ENCODE measurements around the gene SLC44A4.

SLC44A4 gene

GRCh38 chr6:31889331-31889972 is 10.7 kb upstream of the SLC44A4 start:
- H3K4me1 ChIP-seq (ENCODE audit: control insufficient read depth in 1 of 2, insufficient read depth in 2 of 2, low read length in 2 of 2): no peaks in the 10 kb centered on the region
- H3K4me3 ChIP-seq (ENCODE audit: low read depth in 1 of 2, low read length in 2 of 2): no peak overlapping the region
- H3K9ac ChIP-seq (ENCODE audit: low read depth in 1 of 2, low read length in 2 of 2): no peak overlapping the region
- no peaks in the 10 kb centered on the region for H3K27me3 ChIP-seq (ENCODE audit: control insufficient read depth in 1 of 2, insufficient read depth in 2 of 2, low read length in 2 of 2)
- H3K27ac ChIP-seq (ENCODE audit: low read depth, low read length): no peak overlapping the region
- no peaks in the 10 kb centered on the region for H3K9me3 ChIP-seq (ENCODE audit: control insufficient read depth in 1 of 2, low read length in 2 of 2)
- H3K36me3 ChIP-seq (ENCODE audit: control insufficient read depth in 1 of 2, insufficient read depth in 2 of 2, low read length in 2 of 2): peaks cover 20 to 79% of the 10 kb centered on the region in 2 donors

- no peak overlapping the region for H3K9ac ChIP-seq (ENCODE audit: low read depth in 1 of 2, low read length in 2 of 2)
These were observed 9.8 kb upstream of the SLC44A4 start for GRCh38 chr6:31888276-31889258.

GRCh38 chr6:31887173-31888007 is 8.6 kb upstream of the SLC44A4 start:
- no peak overlapping the region for H3K9ac ChIP-seq (ENCODE audit: low read depth in 1 of 2, low read length in 2 of 2)
- no peak overlapping the region for H3K4me3 ChIP-seq (ENCODE audit: low read depth in 1 of 2, low read length in 2 of 2)
- H3K27me3 ChIP-seq (ENCODE audit: control insufficient read depth in 1 of 2, insufficient read depth in 2 of 2, low read length in 2 of 2): no peaks in the 10 kb centered on the region
- no peaks in the 10 kb centered on the region for H3K4me1 ChIP-seq (ENCODE audit: control insufficient read depth in 1 of 2, insufficient read depth in 2 of 2, low read length in 2 of 2)
- H3K27ac ChIP-seq (ENCODE audit: low read depth, low read length): no peak overlapping the region
- no peaks in the 10 kb centered on the region for H3K9me3 ChIP-seq (ENCODE audit: control insufficient read depth in 1 of 2, low read length in 2 of 2)
- peaks cover 28 to 84% of the 10 kb centered on the region in 2 donors for H3K36me3 ChIP-seq (ENCODE audit: control insufficient read depth in 1 of 2, insufficient read depth in 2 of 2, low read length in 2 of 2)

More at GRCh38 chr6:31888276-31889258, 9.8 kb upstream of the SLC44A4 start:
- Histone ChIP-seq H3K4me1 (ENCODE audit: control insufficient read depth in 1 of 2, insufficient read depth in 2 of 2, low read length in 2 of 2) (no peaks in the 10 kb centered on the region), H3K27me3 (ENCODE audit: control insufficient read depth in 1 of 2, insufficient read depth in 2 of 2, low read length in 2 of 2) (no peaks in the 10 kb centered on the region), H3K27ac (ENCODE audit: low read depth, low read length) (no peak overlapping the region), H3K4me3 (ENCODE audit: low read depth in 1 of 2, low read length in 2 of 2) (no peak overlapping the region), H3K36me3 (ENCODE audit: control insufficient read depth in 1 of 2, insufficient read depth in 2 of 2, low read length in 2 of 2) (peaks cover 23 to 84% of the 10 kb centered on the region in 2 donors), H3K9me3 (ENCODE audit: control insufficient read depth in 1 of 2, low read length in 2 of 2) (no peaks in the 10 kb centered on the region)

GRCh38 chr6:31886541-31886991 is 7.8 kb upstream of the SLC44A4 start:
- no peak overlapping the region for H3K27ac ChIP-seq (ENCODE audit: low read depth, low read length)
- no peak overlapping the region for H3K4me3 ChIP-seq (ENCODE audit: low read depth in 1 of 2, low read length in 2 of 2)
- H3K9ac ChIP-seq (ENCODE audit: low read depth in 1 of 2, low read length in 2 of 2): no peak overlapping the region
- H3K4me1 ChIP-seq (ENCODE audit: control insufficient read depth in 1 of 2, insufficient read depth in 2 of 2, low read length in 2 of 2): no peaks in the 10 kb centered on the region
- peaks cover 27 to 81% of the 10 kb centered on the region in 2 donors for H3K36me3 ChIP-seq (ENCODE audit: control insufficient read depth in 1 of 2, insufficient read depth in 2 of 2, low read length in 2 of 2)
- H3K27me3 ChIP-seq (ENCODE audit: control insufficient read depth in 1 of 2, insufficient read depth in 2 of 2, low read length in 2 of 2): no peaks in the 10 kb centered on the region
- H3K9me3 ChIP-seq (ENCODE audit: control insufficient read depth in 1 of 2, low read length in 2 of 2): no peaks in the 10 kb centered on the region

- Histone ChIP-seq H3K36me3 (ENCODE audit: control insufficient read depth in 1 of 2, insufficient read depth in 2 of 2, low read length in 2 of 2) (peaks cover 41 to 89% of the 10 kb centered on the region in 2 donors), H3K4me3 (ENCODE audit: low read depth in 1 of 2, low read length in 2 of 2) (no peak overlapping the region), H3K9me3 (ENCODE audit: control insufficient read depth in 1 of 2, low read length in 2 of 2) (no peaks in the 10 kb centered on the region), H3K9ac (ENCODE audit: low read depth in 1 of 2, low read length in 2 of 2) (no peak overlapping the region), H3K27me3 (ENCODE audit: control insufficient read depth in 1 of 2, insufficient read depth in 2 of 2, low read length in 2 of 2) (no peaks in the 10 kb centered on the region), H3K4me1 (ENCODE audit: control insufficient read depth in 1 of 2, insufficient read depth in 2 of 2, low read length in 2 of 2) (no peaks in the 10 kb centered on the region), H3K27ac (ENCODE audit: low read depth, low read length) (no peak overlapping the region)
These were observed 5.8 kb upstream of the SLC44A4 start for GRCh38 chr6:31884528-31885035.

- Histone ChIP-seq H3K4me1 (ENCODE audit: control insufficient read depth in 1 of 2, insufficient read depth in 2 of 2, low read length in 2 of 2) (no peaks in the 10 kb centered on the region), H3K9me3 (ENCODE audit: control insufficient read depth in 1 of 2, low read length in 2 of 2) (no peaks in the 10 kb centered on the region), H3K4me3 (ENCODE audit: low read depth in 1 of 2, low read length in 2 of 2) (no peak overlapping the region), H3K9ac (ENCODE audit: low read depth in 1 of 2, low read length in 2 of 2) (no peak overlapping the region), H3K27ac (ENCODE audit: low read depth, low read length) (no peak overlapping the region), H3K36me3 (ENCODE audit: control insufficient read depth in 1 of 2, insufficient read depth in 2 of 2, low read length in 2 of 2) (peaks cover 35 to 82% of the 10 kb centered on the region in 2 donors), H3K27me3 (ENCODE audit: control insufficient read depth in 1 of 2, insufficient read depth in 2 of 2, low read length in 2 of 2) (no peaks in the 10 kb centered on the region)
These were observed 4.9 kb upstream of the SLC44A4 start for GRCh38 chr6:31883676-31884075.

GRCh38 chr6:31882344-31882743 is 3.5 kb upstream of the SLC44A4 start:
- Histone ChIP-seq H3K27ac (ENCODE audit: low read depth, low read length) (no peak overlapping the region), H3K9ac (ENCODE audit: low read depth in 1 of 2, low read length in 2 of 2) (no peak overlapping the region)

GRCh38 chr6:31881136-31881859 is 2.5 kb upstream of the SLC44A4 start:
- H3K36me3 ChIP-seq (ENCODE audit: control insufficient read depth in 1 of 2, insufficient read depth in 2 of 2, low read length in 2 of 2): peaks cover 35 to 59% of the 10 kb centered on the region in 2 donors
- no peaks in the 10 kb centered on the region for H3K27me3 ChIP-seq (ENCODE audit: control insufficient read depth in 1 of 2, insufficient read depth in 2 of 2, low read length in 2 of 2)
- no peak overlapping the region for H3K4me3 ChIP-seq (ENCODE audit: low read depth in 1 of 2, low read length in 2 of 2)
- H3K4me1 ChIP-seq (ENCODE audit: control insufficient read depth in 1 of 2, insufficient read depth in 2 of 2, low read length in 2 of 2): peaks cover 6 to 10% of the 10 kb centered on the region in 2 donors
- H3K9ac ChIP-seq (ENCODE audit: low read depth in 1 of 2, low read length in 2 of 2): no peak overlapping the region
- H3K27ac ChIP-seq (ENCODE audit: low read depth, low read length): no peak overlapping the region
- H3K9me3 ChIP-seq (ENCODE audit: control insufficient read depth in 1 of 2, low read length in 2 of 2): no peaks in the 10 kb centered on the region

More at GRCh38 chr6:31882344-31882743, 3.5 kb upstream of the SLC44A4 start:
- Histone ChIP-seq H3K27me3 (ENCODE audit: control insufficient read depth in 1 of 2, insufficient read depth in 2 of 2, low read length in 2 of 2) (no peaks in the 10 kb centered on the region), H3K4me3 (ENCODE audit: low read depth in 1 of 2, low read length in 2 of 2) (no peak overlapping the region), H3K36me3 (ENCODE audit: control insufficient read depth in 1 of 2, insufficient read depth in 2 of 2, low read length in 2 of 2) (peaks cover 35 to 69% of the 10 kb centered on the region in 2 donors), H3K9me3 (ENCODE audit: control insufficient read depth in 1 of 2, low read length in 2 of 2) (no peaks in the 10 kb centered on the region), H3K4me1 (ENCODE audit: control insufficient read depth in 1 of 2, insufficient read depth in 2 of 2, low read length in 2 of 2) (peaks cover 1% of the 10 kb centered on the region in 2 donors)

- peaks cover 39 to 58% of the 10 kb centered on the region in 2 donors for H3K36me3 ChIP-seq (ENCODE audit: control insufficient read depth in 1 of 2, insufficient read depth in 2 of 2, low read length in 2 of 2)
- no peak overlapping the region for H3K9ac ChIP-seq (ENCODE audit: low read depth in 1 of 2, low read length in 2 of 2)
- H3K27me3 ChIP-seq (ENCODE audit: control insufficient read depth in 1 of 2, insufficient read depth in 2 of 2, low read length in 2 of 2): no peaks in the 10 kb centered on the region
- H3K4me3 ChIP-seq (ENCODE audit: low read depth in 1 of 2, low read length in 2 of 2): no peak overlapping the region
- H3K9me3 ChIP-seq (ENCODE audit: control insufficient read depth in 1 of 2, low read length in 2 of 2): no peaks in the 10 kb centered on the region
- peaks cover 6 to 14% of the 10 kb centered on the region in 2 donors for H3K4me1 ChIP-seq (ENCODE audit: control insufficient read depth in 1 of 2, insufficient read depth in 2 of 2, low read length in 2 of 2)
- no peak overlapping the region for H3K27ac ChIP-seq (ENCODE audit: low read depth, low read length)
These were observed 1.8 kb upstream of the SLC44A4 start for GRCh38 chr6:31880616-31881015.
